GM18873 (cell line): ENCODE data around the gene HNRNPA1.
"Not testable (repeated sequence)": the region's sequence is repeated elsewhere in the genome, so short reads cannot be mapped to it uniquely, and the experiment has no call there.

ENCODE experiments used
- ATAC-seq: cut with Tn5 transposase; IDR thresholded peaks from one replicate; pipeline ENCODE4 v1.9.1; 2021; ENCODE audit warnings: mild to moderate bottlenecking, moderate library complexity, moderate number of reproducible peaks; ENCODE audit not compliant: unreplicated experiment, low FRiP score

Gene HNRNPA1

GRCh38 chr12:54272214-54272613 is 8.3 kb upstream of the HNRNPA1 start:
- ATAC-seq, result no peak

GRCh38 chr12:54273981-54274380 is 6.5 kb upstream of the HNRNPA1 start:
- ATAC-seq, result no peak

- no peak for ATAC-seq
These were observed 4.2 kb upstream of the HNRNPA1 start for GRCh38 chr12:54276368-54276767.

GRCh38 chr12:54277823-54278276 is 2.7 kb upstream of the HNRNPA1 start:
- no peak for ATAC-seq

GRCh38 chr12:54279227-54279631 is 1.3 kb upstream of the HNRNPA1 start:
- no peak for ATAC-seq

GRCh38 chr12:54279632-54280467 is 676 bp upstream of the HNRNPA1 start, which contains the start of gene CBX5:
Gene CBX5, minus strand, starts transcription at chr12:54280122. Its CDS starts 22,472 bp downstream, at chr12:54257650.
- ATAC-seq, result peak; percentile 68

GRCh38 chr12:54281261-54281638 is 724 bp downstream of the HNRNPA1 start:
- not testable (repeated sequence) for ATAC-seq

- not testable (repeated sequence) for ATAC-seq
These were observed 1.2 kb downstream of the HNRNPA1 start for GRCh38 chr12:54281694-54282093.

- no peak for ATAC-seq
These were observed 2.5 kb downstream of the HNRNPA1 start for GRCh38 chr12:54282949-54283593.

GRCh38 chr12:54284070-54284780 is 3.7 kb downstream of the HNRNPA1 start:
- not testable (repeated sequence) for ATAC-seq

- no peak for ATAC-seq
These were observed 4.9 kb downstream of the HNRNPA1 start for GRCh38 chr12:54285150-54286041.

GRCh38 chr12:54286042-54287030 is 5.8 kb downstream of the HNRNPA1 start:
- ATAC-seq, result no peak

GRCh38 chr12:54287261-54288157 is 7.0 kb downstream of the HNRNPA1 start:
- no peak for ATAC-seq

- ATAC-seq, result no peak
These were observed 11.8 kb downstream of the HNRNPA1 start for GRCh38 chr12:54292083-54292930.

- no peak for ATAC-seq
These were observed 12.4 kb downstream of the HNRNPA1 start for GRCh38 chr12:54292931-54293241.

- no peak for ATAC-seq
These were observed 13.8 kb downstream of the HNRNPA1 start for GRCh38 chr12:54294152-54294952.
